Ovary (tissue), 3 donors: ENCODE measurements around the gene PBX4.

Experiments used
- EP300 ChIP-seq: sonication (generic); formaldehyde crosslinking; IDR thresholded peaks from one replicate; pipeline ENCODE4 v1.6.1; 2017; ENCODE audit warnings: antibody characterized with exemption
- POLR2A ChIP-seq: fragments of 450-650 bp; IDR thresholded peaks from one replicate; pipeline ENCODE4 v1.6.1; 2017; ENCODE audit warnings: antibody characterized with exemption, mild to moderate bottlenecking, moderate library complexity
- TF ChIP-seq, protein P1 (sequence below), 3 donors: fragments of 450-650 bp in 2 of 3; fragments of 200-600 bp in 1 of 3; IDR thresholded peaks; one replicate each; pipeline versions ENCODE4 v1.5.1 to v1.8.0; 2016 to 2022; ENCODE audit warnings: antibody characterized with exemption in 3 of 3, mild to moderate bottlenecking in 1 of 3
- donor health status: DM: no; HTN: no; CAD: no.

DNA sequence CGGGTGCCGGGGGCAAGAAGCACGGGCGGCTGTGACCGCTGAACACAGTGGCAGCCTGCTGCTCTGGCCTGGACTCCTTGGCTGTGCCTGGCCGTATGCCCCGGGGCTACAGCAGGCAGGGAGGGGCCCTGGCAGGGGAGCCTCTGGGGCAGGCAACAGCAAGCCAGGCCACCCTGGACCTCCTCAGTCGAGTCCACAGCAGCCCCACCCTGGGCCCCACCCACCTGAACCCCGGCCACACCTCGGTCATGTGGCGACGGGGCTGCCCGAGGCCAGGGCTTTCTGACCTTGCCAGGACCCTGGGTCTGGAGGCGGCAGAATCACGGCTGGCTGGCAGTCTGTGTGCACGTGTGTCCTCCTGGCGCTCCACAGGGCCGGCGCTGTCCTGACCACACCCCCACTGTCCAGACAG is 71.7 kb downstream of the PBX4 start:
- TF ChIP-seq POLR2A: no peak
- TF ChIP-seq, protein P1, sequence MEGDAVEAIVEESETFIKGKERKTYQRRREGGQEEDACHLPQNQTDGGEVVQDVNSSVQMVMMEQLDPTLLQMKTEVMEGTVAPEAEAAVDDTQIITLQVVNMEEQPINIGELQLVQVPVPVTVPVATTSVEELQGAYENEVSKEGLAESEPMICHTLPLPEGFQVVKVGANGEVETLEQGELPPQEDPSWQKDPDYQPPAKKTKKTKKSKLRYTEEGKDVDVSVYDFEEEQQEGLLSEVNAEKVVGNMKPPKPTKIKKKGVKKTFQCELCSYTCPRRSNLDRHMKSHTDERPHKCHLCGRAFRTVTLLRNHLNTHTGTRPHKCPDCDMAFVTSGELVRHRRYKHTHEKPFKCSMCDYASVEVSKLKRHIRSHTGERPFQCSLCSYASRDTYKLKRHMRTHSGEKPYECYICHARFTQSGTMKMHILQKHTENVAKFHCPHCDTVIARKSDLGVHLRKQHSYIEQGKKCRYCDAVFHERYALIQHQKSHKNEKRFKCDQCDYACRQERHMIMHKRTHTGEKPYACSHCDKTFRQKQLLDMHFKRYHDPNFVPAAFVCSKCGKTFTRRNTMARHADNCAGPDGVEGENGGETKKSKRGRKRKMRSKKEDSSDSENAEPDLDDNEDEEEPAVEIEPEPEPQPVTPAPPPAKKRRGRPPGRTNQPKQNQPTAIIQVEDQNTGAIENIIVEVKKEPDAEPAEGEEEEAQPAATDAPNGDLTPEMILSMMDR (IDR thresholded peaks at IDR 0.05): no peak
- no peak for TF ChIP-seq EP300
